Activated CD4-positive, CD25-positive, alpha-beta regulatory T cell (primary cell): ENCODE measurements around the gene ADAR.

Experiments used
- DNase-seq, 4 experiments: peaks; one replicate each; lab custom pipeline; 2025; lab: John Stamatoyannopoulos, UW

Gene ADAR

DNA sequence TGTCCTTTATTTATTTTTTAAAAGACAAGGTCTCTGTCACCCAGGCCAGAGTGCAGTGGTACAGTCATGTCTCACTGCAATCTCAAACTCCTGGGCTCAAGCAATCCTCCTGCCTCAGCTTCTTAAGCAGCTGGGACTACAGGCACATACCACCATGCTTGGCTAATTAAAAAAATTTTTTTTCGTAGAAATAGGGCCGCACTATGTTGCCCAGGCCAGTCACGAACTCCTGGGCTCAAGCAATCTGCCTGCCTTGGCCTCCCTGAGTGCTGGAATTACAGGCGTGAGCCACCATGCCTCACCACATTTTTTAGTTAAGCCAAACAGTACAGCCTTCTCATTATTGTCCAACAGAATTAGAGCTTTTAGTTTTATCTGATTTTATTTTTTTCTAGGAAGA lies 7.4 kb upstream of the ADAR start:
- DNase-seq, result no peak

GRCh38 chr1:154614901-154615300 lies 6.9 kb upstream of the ADAR start:
- DNase-seq, result no peak

DNA sequence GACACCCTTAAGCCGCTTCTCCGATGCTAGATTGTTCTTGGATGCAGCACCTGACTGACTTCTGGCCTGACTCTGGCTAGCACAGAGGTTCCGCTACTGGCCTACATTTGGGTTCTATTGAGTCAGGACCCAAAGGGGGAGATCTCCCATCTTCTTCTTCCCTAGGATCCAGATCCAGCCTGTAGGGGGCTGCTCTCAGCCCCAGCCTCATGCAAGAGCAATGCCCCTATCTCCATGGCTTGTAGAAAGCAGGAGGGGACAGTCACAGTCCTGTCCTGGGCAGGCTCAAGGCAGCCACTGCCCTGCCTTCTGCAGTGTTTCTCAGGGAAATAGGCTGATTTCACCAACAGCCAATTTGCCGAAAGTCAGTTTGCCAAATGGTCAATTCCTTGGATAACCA lies 6.3 kb upstream of the ADAR start:
- DNase-seq, result no peak

GRCh38 chr1:154611150-154611862 lies 3.3 kb upstream of the ADAR start:
- no peak for DNase-seq

DNA sequence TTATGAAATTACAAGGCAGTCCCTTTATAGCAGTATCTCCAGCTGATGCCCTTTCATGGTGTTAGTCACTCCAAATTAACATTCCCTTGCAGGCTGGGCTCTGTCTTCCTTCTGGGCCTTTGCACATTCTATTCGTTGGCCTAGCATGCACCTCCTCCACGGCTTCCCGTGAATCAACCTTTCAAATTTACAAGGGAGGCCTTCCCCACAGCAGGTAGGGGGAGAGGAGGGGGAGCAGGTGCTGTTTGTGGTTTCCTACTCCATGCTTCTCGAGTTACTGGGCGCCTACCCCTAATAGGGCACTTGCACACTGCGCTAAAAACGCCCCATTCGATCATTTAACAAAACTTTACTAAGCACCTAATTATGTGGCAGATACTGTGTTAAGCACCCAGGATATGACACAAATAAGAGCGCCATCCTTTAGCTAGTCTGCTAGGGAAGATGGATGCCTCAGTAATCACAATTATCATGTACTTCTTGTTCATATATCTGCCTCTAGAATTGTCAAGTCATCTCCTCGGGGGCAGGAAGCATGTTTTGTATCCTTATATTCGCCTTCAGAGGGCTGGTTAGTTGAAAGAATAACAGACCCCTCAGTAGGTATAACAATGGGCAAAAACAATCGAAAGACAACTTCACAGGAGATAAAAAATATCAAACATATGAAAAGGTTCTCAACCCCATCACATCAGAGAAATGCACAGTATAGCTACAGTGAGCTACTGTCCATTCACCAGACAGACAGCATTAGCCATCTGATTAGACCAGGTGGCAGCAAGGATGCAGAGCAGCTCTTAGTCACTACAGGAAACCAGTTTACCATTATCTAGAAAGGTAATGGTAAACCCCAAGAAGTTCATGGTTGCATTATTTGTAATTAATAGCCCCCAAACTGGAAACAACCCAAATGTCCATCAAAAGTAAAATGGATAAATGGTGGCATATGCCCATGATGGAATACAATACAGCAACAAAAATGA lies 1.7 kb upstream of the ADAR start:
- DNase-seq, result peak in 3 of 4 experiments; percentile 4 to 20 (median 11)

DNA sequence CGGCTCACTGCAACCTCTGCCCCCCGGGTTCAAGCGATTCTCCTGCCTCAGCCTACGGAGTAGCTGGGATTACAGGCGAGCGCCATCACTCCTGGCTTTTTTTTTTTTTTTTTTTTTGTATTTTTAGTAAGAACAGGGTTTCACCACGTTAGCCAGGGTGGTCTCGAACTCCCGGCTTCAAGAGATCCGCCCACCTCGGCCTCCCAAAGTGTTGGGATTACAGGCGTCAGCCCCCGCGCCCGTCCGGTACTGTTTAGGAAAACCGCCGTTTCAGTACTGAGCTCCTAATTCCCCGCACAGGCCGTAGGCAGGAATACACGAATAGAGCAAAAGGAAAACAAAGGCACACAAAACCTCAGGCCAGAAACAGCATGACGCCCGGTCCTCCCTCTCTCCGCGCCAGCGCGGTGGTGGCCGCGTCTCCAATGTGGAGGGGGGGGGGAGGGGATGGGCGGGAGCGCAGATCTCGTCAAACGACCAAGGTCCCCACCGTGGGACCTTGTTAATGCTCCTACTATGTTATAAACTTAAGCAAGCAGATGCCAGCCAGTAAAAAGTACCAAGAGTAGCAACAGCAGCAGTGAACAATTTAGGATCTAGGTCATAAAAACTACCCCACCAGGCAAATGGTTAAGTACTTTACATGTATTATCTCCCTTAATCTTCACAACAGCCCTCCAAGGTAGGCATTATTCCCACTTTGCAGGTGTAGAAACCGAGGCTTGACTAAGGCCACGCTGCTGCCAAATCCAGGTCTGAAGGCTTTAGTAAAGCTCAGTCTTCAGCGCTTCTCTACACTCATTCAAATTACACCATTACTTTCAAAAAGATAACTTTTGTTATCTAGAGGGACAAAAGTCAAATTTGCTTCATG lies 648 bp upstream of the ADAR start:
- DNase-seq, result peak in 1 of 4 experiments; percentile 12

DNA sequence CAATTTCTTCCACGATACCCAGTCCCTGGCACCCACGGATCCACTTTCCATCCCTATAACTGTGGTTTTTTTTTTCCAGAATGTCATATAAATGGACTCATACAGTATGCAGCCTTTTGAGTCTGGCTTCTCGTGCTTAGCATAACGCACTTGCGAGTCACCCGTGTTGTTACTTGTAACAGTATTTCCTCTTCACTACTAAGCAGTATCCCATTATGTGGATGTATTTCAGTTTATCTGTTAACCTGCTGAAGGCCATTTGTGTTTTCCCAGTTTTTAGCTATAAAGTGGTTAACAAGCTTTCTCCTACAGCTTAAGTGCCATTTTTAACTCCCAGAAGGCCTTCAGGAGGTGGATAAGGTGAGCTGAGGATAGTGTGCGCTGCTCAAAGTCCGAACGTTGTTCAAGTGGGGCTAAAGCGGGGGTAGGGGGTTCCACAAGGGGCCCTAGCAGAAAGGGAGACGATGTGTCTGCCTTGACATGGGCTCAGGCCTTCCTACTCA lies 829 bp downstream of the ADAR start:
- no peak for DNase-seq

- no peak for DNase-seq
These were observed 2.5 kb downstream of the ADAR start for GRCh38 chr1:154605534-154605933.

DNA sequence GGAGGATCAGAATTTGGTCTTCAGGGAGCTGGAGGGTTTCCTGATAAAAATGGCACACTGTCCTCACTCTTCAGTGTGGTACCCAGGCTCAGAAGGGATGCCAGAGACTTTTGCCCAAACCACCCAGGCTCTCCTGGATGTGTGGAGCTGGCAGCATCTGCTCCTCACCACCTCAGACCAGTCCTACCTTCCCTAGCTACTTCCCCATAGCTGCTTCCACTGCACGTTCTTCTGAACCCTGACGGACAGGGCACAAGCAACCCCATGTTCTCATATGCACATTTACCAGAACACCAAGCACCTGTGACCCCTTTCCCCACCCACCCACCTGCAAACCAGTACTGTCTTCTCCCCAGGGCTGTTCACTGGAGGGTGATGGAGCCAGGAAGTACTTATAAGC lies 4.7 kb downstream of the ADAR start:
- DNase-seq, result no peak

- no peak for DNase-seq
These were observed 8.3 kb downstream of the ADAR start for GRCh38 chr1:154599658-154600057.

DNA sequence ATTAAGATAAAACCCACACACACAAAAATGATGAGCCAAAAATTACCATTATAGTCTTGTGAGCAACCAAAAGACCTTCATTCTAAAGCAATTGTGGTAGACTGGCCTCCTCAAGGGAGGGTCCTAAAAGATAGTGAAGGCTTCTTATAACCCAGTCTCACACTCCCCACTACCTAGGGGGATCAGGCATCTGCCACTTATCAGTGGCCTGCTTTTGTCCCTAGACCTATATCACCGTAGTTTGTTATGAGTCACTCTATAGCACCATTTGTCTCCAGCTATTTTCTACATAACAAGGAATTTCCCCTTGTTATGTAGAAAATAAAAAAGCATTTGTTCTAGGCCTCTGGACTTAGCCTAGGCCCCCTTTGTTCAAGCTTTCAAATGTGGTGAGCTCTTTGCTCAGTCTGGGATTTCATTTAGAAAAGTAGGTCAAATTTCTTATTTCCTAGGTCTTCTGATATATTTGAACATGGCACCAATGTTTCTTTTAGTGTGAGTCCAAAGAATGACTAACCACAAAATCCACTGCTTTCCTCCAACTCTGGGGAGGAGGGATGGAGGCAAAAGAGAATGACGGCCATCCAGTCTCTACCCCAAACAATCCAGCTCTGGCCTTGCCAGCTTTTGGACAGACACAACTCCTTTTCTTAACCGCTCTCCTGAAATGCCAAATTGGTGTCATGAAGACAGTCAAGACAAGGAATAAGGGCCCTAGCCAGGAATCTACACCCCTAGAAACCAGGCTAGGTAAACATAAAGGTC lies 8.9 kb downstream of the ADAR start:
- no peak for DNase-seq

DNA sequence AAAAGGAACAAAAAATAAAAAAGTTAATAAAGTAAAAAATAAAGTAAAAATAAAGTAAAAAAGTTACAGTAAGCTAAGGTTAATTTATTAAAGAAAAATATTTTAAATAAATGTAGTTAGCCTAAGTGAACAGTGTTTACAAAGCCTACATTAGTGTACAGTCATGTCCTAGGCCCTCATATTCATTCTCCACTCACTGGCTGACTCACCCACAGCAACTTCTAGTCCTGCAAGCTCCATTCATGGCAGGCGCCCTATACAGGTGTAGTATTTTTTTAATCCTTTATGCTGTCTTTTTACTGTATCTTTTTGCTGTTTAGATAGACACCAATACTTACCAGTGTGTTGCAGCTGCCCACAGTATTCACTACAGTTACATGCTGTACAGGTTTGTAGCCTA lies 12.4 kb downstream of the ADAR start:
- no peak for DNase-seq

DNA sequence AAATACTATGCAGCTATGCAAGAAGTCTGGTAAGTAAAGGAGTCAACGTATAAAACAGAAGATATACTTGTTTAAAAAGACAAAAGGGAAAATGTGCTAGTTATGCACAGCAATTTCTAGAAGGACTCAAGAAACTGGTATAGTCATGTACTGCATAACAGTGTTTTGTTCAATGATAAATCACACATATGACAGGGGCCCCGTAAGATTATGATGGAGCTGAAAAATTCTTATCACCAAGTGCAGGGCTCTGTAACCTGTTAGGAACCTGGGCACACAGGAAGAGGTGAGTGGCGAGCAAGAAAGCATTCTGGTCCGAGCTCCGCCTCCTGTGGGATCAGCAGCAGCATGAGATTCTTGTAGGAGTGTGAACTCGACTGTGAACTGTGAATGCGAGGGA lies 13.2 kb downstream of the ADAR start:
- DNase-seq, result no peak

- DNase-seq, result no peak
These were observed 14.6 kb downstream of the ADAR start for GRCh38 chr1:154593390-154593789.

DNA sequence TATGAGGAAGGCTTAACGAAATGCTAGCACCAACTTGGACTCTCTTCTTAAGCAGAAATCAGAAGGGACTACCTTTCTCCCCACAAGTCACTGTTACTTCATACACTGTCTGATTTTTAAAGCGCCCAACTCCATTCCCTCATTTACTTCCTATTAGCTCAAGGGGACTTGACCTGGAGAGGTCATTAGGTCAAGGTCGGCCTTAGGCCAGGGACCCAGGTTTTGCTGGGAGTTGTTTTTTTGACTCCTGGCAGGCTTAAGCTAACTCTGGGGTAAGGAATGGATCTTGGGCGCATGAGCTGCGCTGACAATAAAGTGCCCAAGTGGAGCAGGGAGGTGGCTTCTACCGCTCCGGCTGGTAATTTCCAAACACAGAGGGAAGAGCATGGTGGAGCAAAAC lies 16.8 kb downstream of the ADAR start:
- no peak for DNase-seq

- no peak for DNase-seq
These were observed 17.2 kb downstream of the ADAR start for GRCh38 chr1:154590756-154591155.

- DNase-seq, result no peak
These were observed 18.2 kb downstream of the ADAR start for GRCh38 chr1:154589780-154590179.

GRCh38 chr1:154586641-154587040 lies 21.3 kb downstream of the ADAR start:
- DNase-seq, result no peak

- no peak for DNase-seq
These were observed 21.8 kb downstream of the ADAR start for GRCh38 chr1:154586231-154586630.

DNA sequence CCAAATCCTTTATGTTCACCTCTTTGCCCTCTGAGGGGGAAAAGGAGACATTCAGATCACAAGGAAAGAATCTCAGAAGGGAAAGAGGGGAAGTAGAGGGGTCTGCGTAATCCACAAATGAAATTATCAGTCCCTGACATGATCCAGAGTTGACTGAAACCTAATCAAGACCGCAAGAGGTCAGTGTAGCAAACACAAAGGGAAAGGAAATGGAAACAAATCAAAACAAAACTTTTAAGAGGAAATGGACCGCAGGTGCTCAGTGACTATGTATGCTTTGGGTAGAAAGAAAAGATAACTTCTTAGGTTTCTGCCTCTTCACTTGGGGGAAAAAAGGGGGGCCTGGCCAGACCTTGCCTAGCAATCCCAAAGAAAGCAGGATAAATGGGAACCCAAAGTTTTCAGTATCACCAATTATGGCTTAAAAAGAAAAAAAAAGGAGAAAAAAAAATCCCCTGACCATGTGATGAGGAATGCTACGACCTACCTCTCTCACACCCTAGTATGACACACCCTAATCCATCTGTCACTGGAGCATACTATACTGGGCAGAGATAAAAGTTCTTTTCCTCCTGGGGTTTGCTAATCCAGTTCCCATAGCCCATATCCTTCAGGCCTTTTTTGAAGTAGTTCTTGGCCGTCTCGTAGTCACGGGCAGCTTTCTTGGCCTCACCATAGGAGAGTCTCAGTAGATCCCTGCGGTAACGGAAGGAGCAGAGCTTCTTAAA lies 23.6 kb downstream of the ADAR start:
- no peak for DNase-seq

DNA sequence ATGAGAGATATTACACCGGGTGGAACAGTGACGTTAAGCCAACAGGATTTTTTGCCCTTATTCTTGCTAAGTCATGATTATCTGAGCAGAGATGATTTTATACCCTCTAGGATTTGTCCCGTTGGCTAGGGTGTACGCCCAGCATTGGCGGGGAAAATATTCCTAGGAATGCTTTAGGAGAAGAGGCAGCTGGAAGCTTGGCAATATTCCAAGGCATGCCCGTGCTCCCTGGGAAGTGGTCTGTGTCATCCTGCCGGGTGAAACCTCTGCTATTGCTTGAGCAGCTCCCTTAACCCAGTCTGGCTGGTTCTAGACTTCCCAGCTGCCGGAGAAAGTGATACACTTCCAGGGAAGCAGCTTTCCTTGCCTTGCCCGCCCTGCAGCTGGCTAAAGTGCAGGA lies 24.2 kb downstream of the ADAR start:
- DNase-seq, result no peak
